Neural cell (in vitro differentiated cells): ENCODE measurements around the gene MCC. TPM values are rescaled to one million over a fixed set of nuclear protein-coding genes. Genes with fewer than 3 reads are reported as not detected.
"Not testable (repeated sequence)": the region's sequence is repeated elsewhere in the genome, so short reads cannot be mapped to it uniquely, and the experiment has no call there.

Experiments
- H2AFZ ChIP-seq: fragments of 200-600, 300-800 bp; sonication (generic), shearing (Covaris generic); 2 replicates; pipeline ENCODE4 v1.6.0; 2014; ENCODE audit warnings: low read depth, mild to moderate bottlenecking, antibody characterized with exemption, low read length, moderate library complexity
- H3F3A ChIP-seq: fragments of 200-600 bp; shearing (Covaris generic); 2 replicates; pipeline ENCODE4 v1.6.1; 2016; ENCODE audit warnings: mild to moderate bottlenecking, moderate library complexity, mixed read lengths, antibody characterized with exemption, low read length; ENCODE audit not compliant: insufficient read depth, poor library complexity, severe bottlenecking
- H3K27ac ChIP-seq: fragments of 200-600, 300-800 bp; sonication (generic), shearing (Covaris generic); 2 replicates; pipeline ENCODE4 v1.5.1; 2014; ENCODE audit warnings: mild to moderate bottlenecking, low read length, moderate library complexity
- H3K27me3 ChIP-seq: fragments of 300-800, 200-600 bp; sonication (generic), shearing (Covaris generic); 2 replicates; pipeline ENCODE4 v1.6.0; 2014; ENCODE audit warnings: mild to moderate bottlenecking, low read depth, low read length, moderate library complexity; ENCODE audit not compliant: insufficient read depth
- H3K36me3 ChIP-seq: fragments of 300-800, 200-600 bp; sonication (generic), shearing (Covaris generic); 2 replicates; pipeline ENCODE4 v1.5.1; 2014; ENCODE audit warnings: mild to moderate bottlenecking, antibody characterized with exemption, low read length, moderate library complexity; ENCODE audit not compliant: insufficient read depth
- H3K4me2 ChIP-seq: fragments of 300-800, 200-600 bp; sonication (generic), shearing (Covaris generic); 2 replicates; pipeline ENCODE4 v1.6.0; 2014; ENCODE audit warnings: mild to moderate bottlenecking, low read length
- H3K4me3 ChIP-seq: fragments of 300-800, 200-600 bp; sonication (generic), shearing (Covaris generic); 2 replicates; pipeline ENCODE4 v1.5.1; 2014; ENCODE audit warnings: mild to moderate bottlenecking, low read length, moderate library complexity
- H3K79me2 ChIP-seq: fragments of 200-600 bp; shearing (Covaris generic); replicated peaks from 2 replicates; pipeline ENCODE4 v1.6.0; 2014; ENCODE audit warnings: mild to moderate bottlenecking, low read length, moderate library complexity; ENCODE audit not compliant: insufficient read depth
- H3K9ac ChIP-seq: fragments of 300-800, 200-600 bp; sonication (generic), shearing (Covaris generic); 2 replicates; pipeline ENCODE4 v1.6.1; 2016; ENCODE audit warnings: mild to moderate bottlenecking, low read length, mixed read lengths
- H3K9me2 ChIP-seq: fragments of 200-600 bp; shearing (Covaris generic); 2 replicates; pipeline ENCODE4 v1.6.1; 2016; ENCODE audit warnings: mild to moderate bottlenecking, low read length, mixed read lengths; ENCODE audit not compliant: insufficient read depth
- H3K9me3 ChIP-seq: fragments of 200-600, 300-800 bp; sonication (generic), shearing (Covaris generic); 2 replicates; pipeline ENCODE4 v1.6.1; 2016; ENCODE audit warnings: mild to moderate bottlenecking, mixed run types, low read length, moderate library complexity, mixed read lengths
- H4K20me1 ChIP-seq: fragments of 200-600 bp; shearing (Covaris generic); 2 replicates; pipeline ENCODE4 v1.6.1; 2016; ENCODE audit warnings: mild to moderate bottlenecking, mixed run types; ENCODE audit not compliant: insufficient read depth
- CTCF ChIP-seq: fragments of 450-650 bp; IDR thresholded peaks from 2 replicates; pipeline ENCODE4 v1.5.1; 2014; ENCODE audit warnings: antibody characterized with exemption, mild to moderate bottlenecking, moderate library complexity; ENCODE audit not compliant: poor library complexity, severe bottlenecking
- EP300 ChIP-seq: fragments of 450-650 bp; conservative IDR thresholded peaks from 2 replicates; pipeline ENCODE4 v1.6.1; 2014; ENCODE audit warnings: antibody characterized with exemption, mild to moderate bottlenecking, moderate library complexity; ENCODE audit not compliant: poor library complexity, severe bottlenecking
- EZH2 ChIP-seq: fragments of 200-600, 300-800 bp; shearing (Covaris generic), sonication (generic); IDR thresholded peaks from 2 replicates; pipeline ENCODE4 v1.6.1; 2014; ENCODE audit warnings: antibody characterized with exemption, low read length, borderline replicate concordance, mild to moderate bottlenecking; ENCODE audit not compliant: insufficient read depth, poor library complexity, severe bottlenecking
- MXI1 ChIP-seq: fragments of 450-650 bp; conservative IDR thresholded peaks from 2 replicates; pipeline ENCODE4 v1.6.1; 2014; ENCODE audit warnings: antibody characterized with exemption, mild to moderate bottlenecking; ENCODE audit not compliant: poor library complexity, severe bottlenecking
- POLR2AphosphoS5 ChIP-seq: IDR thresholded peaks from 2 replicates; pipeline ENCODE4 v1.6.1; 2012
- RAD21 ChIP-seq: fragments of 450-650 bp; conservative IDR thresholded peaks from 2 replicates; pipeline ENCODE4 v1.6.1; 2014; ENCODE audit warnings: antibody characterized with exemption, mild to moderate bottlenecking, moderate library complexity
- REST ChIP-seq: IDR thresholded peaks from 2 replicates; pipeline ENCODE4 v1.6.1; 2012; ENCODE audit warnings: borderline replicate concordance
- SMC3 ChIP-seq: fragments of 450-650 bp; conservative IDR thresholded peaks from 2 replicates; pipeline ENCODE4 v1.6.1; 2014; ENCODE audit warnings: antibody characterized with exemption, mild to moderate bottlenecking, moderate library complexity; ENCODE audit not compliant: poor library complexity
- TAF1 ChIP-seq: IDR thresholded peaks from 2 replicates; pipeline ENCODE4 v1.6.1; 2012; ENCODE audit warnings: low read depth
- polyA plus RNA-seq: library from polyadenylated mRNA; depleted of rRNA; stranded (reverse); fragments of >200 nt; gene quantifications from 2 replicates; pipeline ENCODE4 v1.2.3, GENCODE V29; 2014

Gene MCC
- polyA plus RNA-seq, 1 donor from 2014 or later = 2.2 TPM

DNA sequence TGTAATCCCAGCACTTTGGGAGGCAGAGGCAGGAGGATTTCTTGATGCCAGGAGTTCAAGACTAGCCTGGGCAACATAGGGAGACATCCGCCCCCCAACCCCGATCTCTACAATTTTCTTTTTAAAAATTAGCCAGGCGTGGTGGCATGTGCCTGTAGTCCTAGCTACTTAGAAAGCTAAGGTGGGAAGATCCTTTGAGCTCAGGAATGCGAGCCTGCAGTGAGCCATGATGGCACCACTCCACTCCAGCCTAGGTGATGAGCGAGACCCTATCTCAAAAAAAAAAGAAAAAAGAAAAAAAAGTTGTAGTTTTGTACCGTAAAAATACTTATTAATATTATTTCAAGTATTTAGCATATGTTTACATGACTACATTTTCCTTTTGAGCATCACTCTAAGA is 82.7 kb downstream of the MCC start:
- Histone ChIP-seq H3K4me3 (no peak overlapping the region), H2AFZ (no peak overlapping the region), H3K36me3 (no peaks in the 10 kb centered on the region), H3K27me3 (no peaks in the 10 kb centered on the region), H4K20me1 (no peaks in the 10 kb centered on the region), H3K9me3 (no peaks in the 10 kb centered on the region), H3F3A (no peaks in the 10 kb centered on the region), H3K9ac (no peak overlapping the region), H3K79me2 (no peaks in the 10 kb centered on the region), H3K9me2 (no peaks in the 10 kb centered on the region), H3K27ac (no peak overlapping the region), H3K4me2 (no peak overlapping the region)
- no peak for TF ChIP-seq EZH2
- no peak for TF ChIP-seq RAD21
- no peak for TF ChIP-seq CTCF
- no peak for TF ChIP-seq EP300
- no peak for TF ChIP-seq SMC3
- TF ChIP-seq TAF1 = no peak
- no peak for TF ChIP-seq REST
- TF ChIP-seq MXI1 = no peak
- TF ChIP-seq POLR2AphosphoS5 = no peak

DNA sequence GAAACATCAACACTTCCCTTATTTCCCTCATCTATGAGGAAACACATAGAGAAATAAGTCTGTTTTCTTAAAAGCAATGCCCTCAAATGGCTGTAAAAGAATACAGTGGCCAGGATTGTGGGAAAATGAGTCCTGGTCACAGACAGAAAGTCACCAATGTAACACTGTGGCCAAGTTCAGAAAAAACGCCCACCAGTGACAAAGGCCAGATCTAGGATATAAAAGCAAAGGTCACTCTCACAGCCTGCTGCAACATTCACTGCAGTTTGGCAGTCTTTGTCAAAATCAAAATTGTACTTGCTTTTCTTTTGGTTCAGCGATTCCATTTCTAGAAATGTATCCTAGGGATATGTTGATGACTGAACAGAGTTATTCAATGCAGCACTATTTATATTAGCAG is 84.0 kb downstream of the MCC start:
- no peaks in the 10 kb centered on the region for H3F3A ChIP-seq
- H3K4me2 ChIP-seq = no peak overlapping the region
- no peaks in the 10 kb centered on the region for H3K9me3 ChIP-seq
- H3K79me2 ChIP-seq = no peaks in the 10 kb centered on the region
- H3K9me2 ChIP-seq = no peaks in the 10 kb centered on the region
- no peak overlapping the region for H3K9ac ChIP-seq
- no peak overlapping the region for H2AFZ ChIP-seq
- H3K36me3 ChIP-seq = no peaks in the 10 kb centered on the region
- no peak overlapping the region for H3K4me3 ChIP-seq
- no peak overlapping the region for H3K27ac ChIP-seq
- no peaks in the 10 kb centered on the region for H4K20me1 ChIP-seq
- TF ChIP-seq TAF1 = no peak
- H3K27me3 ChIP-seq = no peaks in the 10 kb centered on the region

- not testable (repeated sequence) for H3K9me2 ChIP-seq, H3K4me3 ChIP-seq, H3K9me3 ChIP-seq, H3K36me3 ChIP-seq, H3K27me3 ChIP-seq, H2AFZ ChIP-seq, H3K79me2 ChIP-seq, H3K9ac ChIP-seq, H3K27ac ChIP-seq, H3K4me2 ChIP-seq, H3F3A ChIP-seq, H4K20me1 ChIP-seq
Observed at GRCh38 chr5:113397986-113398385, 90.3 kb downstream of the MCC start.
